DND-41 (cell line): Measurements from ENCODE around the gene SATB1.

Source experiments
- ATAC-seq: fragments of 200-7000 bp; cut with Tn5 transposase; 3 replicates; pipeline ENCODE4 v1.9.1; 2021; ENCODE audit warnings: low read depth; ENCODE audit not compliant: insufficient read depth
- DNase-seq: peaks from one replicate; pipeline ENCODE4 v3.0.0-alpha.2; 2020
- H2AFZ ChIP-seq: 2 replicates; pipeline ENCODE4 v1.6.0; 2012; ENCODE audit warnings: low read depth, low read length
- H3K27ac ChIP-seq: 2 replicates; pipeline ENCODE4 v1.5.1; 2012; ENCODE audit warnings: low read length, inconsistent platforms
- H3K27me3 ChIP-seq: fragments of 200-600 bp; sonication (generic); 2 replicates; pipeline ENCODE4 v1.6.0; 2012; ENCODE audit warnings: low read length, mild to moderate bottlenecking, inconsistent platforms; ENCODE audit not compliant: insufficient read depth, poor library complexity
- H3K36me3 ChIP-seq: 2 replicates; pipeline ENCODE4 v1.5.1; 2012; ENCODE audit warnings: low read length, inconsistent platforms; ENCODE audit not compliant: insufficient read depth
- H3K4me1 ChIP-seq: 2 replicates; pipeline ENCODE4 v1.5.1; 2012; ENCODE audit warnings: mild to moderate bottlenecking, low read length; ENCODE audit not compliant: insufficient read depth
- H3K4me2 ChIP-seq: 2 replicates; pipeline ENCODE4 v1.6.0; 2012; ENCODE audit warnings: mild to moderate bottlenecking, moderate library complexity, low read length, inconsistent platforms; ENCODE audit not compliant: insufficient read depth
- H3K4me3 ChIP-seq, 2 experiments: fragments of 200-600 bp in 1 of 2; shearing (Covaris generic) in 1 of 2; 2 replicates each; pipeline ENCODE4 v1.5.1; 2012 to 2016; ENCODE audit warnings: inconsistent platforms in 2 of 2, low read length in 2 of 2, mild to moderate bottlenecking in 2 of 2, low read depth in 1 of 2, moderate library complexity in 1 of 2
- H3K79me2 ChIP-seq: 2 replicates; pipeline ENCODE4 v1.6.0; 2012; ENCODE audit warnings: low read length, inconsistent platforms; ENCODE audit not compliant: insufficient read depth
- H3K9ac ChIP-seq: 2 replicates; pipeline ENCODE4 v1.6.0; 2012; ENCODE audit warnings: low read depth, mild to moderate bottlenecking, inconsistent platforms, low read length, moderate library complexity
- H3K9me3 ChIP-seq: 2 replicates; pipeline ENCODE4 v1.5.1; 2012; ENCODE audit warnings: low read length, moderate library complexity, mild to moderate bottlenecking, inconsistent platforms; ENCODE audit not compliant: insufficient read depth, severe bottlenecking
- H4K20me1 ChIP-seq: 2 replicates; pipeline ENCODE4 v1.6.0; 2012; ENCODE audit warnings: low read length; ENCODE audit not compliant: insufficient read depth
- EZH2 ChIP-seq: IDR thresholded peaks from 3 replicates; pipeline ENCODE4 v1.6.1; 2012; ENCODE audit warnings: borderline replicate concordance, low read depth, mild to moderate bottlenecking, moderate library complexity, low read length, inconsistent platforms; ENCODE audit not compliant: severe bottlenecking
- TF ChIP-seq, protein P1 (sequence below): IDR thresholded peaks from 2 replicates; pipeline ENCODE4 v1.5.1; 2012; ENCODE audit warnings: borderline replicate concordance, low read length, moderate library complexity, mild to moderate bottlenecking; ENCODE audit not compliant: poor library complexity, severe bottlenecking; ENCODE audit errors: extremely low read depth

SATB1 gene

DNA sequence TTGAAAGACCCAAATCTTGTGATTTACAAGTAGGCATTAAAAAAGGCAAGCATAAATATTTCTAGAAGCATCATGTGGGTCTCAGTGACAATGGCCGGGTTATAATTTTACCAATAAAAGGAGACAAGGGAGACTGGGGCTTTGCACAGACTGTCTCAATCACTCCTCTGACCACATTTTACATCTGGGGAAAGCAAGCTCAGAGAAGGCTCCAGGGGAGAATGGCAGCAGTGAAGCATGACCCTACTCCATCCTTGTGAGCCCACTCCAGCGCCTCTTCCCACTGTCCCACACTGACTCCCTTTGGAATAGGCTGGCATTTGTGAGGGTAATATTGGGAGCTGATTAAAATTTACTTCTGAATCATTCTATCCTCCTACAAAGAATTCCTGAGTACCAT, 61.8 kb downstream of the SATB1 start:
- Histone ChIP-seq H3K27me3 (no peaks in the 10 kb centered on the region), H2AFZ (no peak overlapping the region), H3K36me3 (peaks cover 65% of the 10 kb centered on the region), H3K79me2 (no peaks in the 10 kb centered on the region; the same call in 1 of the 2 replicates), H3K9ac (no peak overlapping the region), H3K9me3 (no peaks in the 10 kb centered on the region), H3K4me2 (no peak overlapping the region), H4K20me1 (no peaks in the 10 kb centered on the region), H3K4me3 (no peak overlapping the region), H3K4me1 (no peaks in the 10 kb centered on the region), H3K27ac (no peak overlapping the region)
- ATAC-seq (peak; percentile 35; the same call in 1 of the 3 replicates), DNase-seq (no peak)
- TF ChIP-seq EZH2 = no peak
- TF ChIP-seq, protein P1, sequence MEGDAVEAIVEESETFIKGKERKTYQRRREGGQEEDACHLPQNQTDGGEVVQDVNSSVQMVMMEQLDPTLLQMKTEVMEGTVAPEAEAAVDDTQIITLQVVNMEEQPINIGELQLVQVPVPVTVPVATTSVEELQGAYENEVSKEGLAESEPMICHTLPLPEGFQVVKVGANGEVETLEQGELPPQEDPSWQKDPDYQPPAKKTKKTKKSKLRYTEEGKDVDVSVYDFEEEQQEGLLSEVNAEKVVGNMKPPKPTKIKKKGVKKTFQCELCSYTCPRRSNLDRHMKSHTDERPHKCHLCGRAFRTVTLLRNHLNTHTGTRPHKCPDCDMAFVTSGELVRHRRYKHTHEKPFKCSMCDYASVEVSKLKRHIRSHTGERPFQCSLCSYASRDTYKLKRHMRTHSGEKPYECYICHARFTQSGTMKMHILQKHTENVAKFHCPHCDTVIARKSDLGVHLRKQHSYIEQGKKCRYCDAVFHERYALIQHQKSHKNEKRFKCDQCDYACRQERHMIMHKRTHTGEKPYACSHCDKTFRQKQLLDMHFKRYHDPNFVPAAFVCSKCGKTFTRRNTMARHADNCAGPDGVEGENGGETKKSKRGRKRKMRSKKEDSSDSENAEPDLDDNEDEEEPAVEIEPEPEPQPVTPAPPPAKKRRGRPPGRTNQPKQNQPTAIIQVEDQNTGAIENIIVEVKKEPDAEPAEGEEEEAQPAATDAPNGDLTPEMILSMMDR = no peak

GRCh38 chr3:18357747-18358146, 67.4 kb downstream of the SATB1 start:
- ATAC-seq (no peak), DNase-seq (no peak)
- Histone ChIP-seq H3K9ac (no peak overlapping the region), H3K4me3 (no peak overlapping the region), H3K79me2 (0 out of 2 replicates have a peak, but pooled peaks cover 3% of the 10 kb centered on the region), H3K36me3 (peaks cover 46% of the 10 kb centered on the region), H4K20me1 (no peaks in the 10 kb centered on the region), H3K4me2 (no peak overlapping the region), H3K9me3 (no peaks in the 10 kb centered on the region), H3K4me1 (no peaks in the 10 kb centered on the region), H3K27ac (no peak overlapping the region), H3K27me3 (no peaks in the 10 kb centered on the region), H2AFZ (no peak overlapping the region)
- TF ChIP-seq, protein P1 = no peak
- no peak for TF ChIP-seq EZH2

- 0 out of 2 replicates have a peak, but pooled peaks cover 3% of the 10 kb centered on the region for H3K79me2 ChIP-seq
- H2AFZ ChIP-seq = no peak overlapping the region
- ATAC-seq = no peak
- H3K4me3 ChIP-seq = no peak overlapping the region
- H4K20me1 ChIP-seq = no peaks in the 10 kb centered on the region
- no peaks in the 10 kb centered on the region for H3K9me3 ChIP-seq
- no peaks in the 10 kb centered on the region for H3K27me3 ChIP-seq
- no peak overlapping the region for H3K27ac ChIP-seq
- H3K4me1 ChIP-seq = no peaks in the 10 kb centered on the region
- TF ChIP-seq EZH2 = no peak
- TF ChIP-seq, protein P1 = no peak
- no peak for DNase-seq
- H3K4me2 ChIP-seq = no peak overlapping the region
- H3K9ac ChIP-seq = no peak overlapping the region
- peaks cover 50% of the 10 kb centered on the region for H3K36me3 ChIP-seq
Measured at GRCh38 chr3:18355832-18356231, 69.3 kb downstream of the SATB1 start.

- Histone ChIP-seq H3K79me2 (0 out of 2 replicates have a peak, but pooled peaks cover 3% of the 10 kb centered on the region), H3K27ac (no peak overlapping the region), H3K4me1 (no peaks in the 10 kb centered on the region), H3K9ac (no peak overlapping the region), H2AFZ (no peak overlapping the region), H4K20me1 (no peaks in the 10 kb centered on the region), H3K36me3 (peaks cover 49% of the 10 kb centered on the region), H3K4me2 (no peak overlapping the region), H3K4me3 (no peak overlapping the region), H3K27me3 (no peaks in the 10 kb centered on the region), H3K9me3 (no peaks in the 10 kb centered on the region)
- DNase-seq (no peak), ATAC-seq (no peak)
- TF ChIP-seq, protein P1 = no peak
- TF ChIP-seq EZH2 = no peak
Measured at GRCh38 chr3:18354701-18355100, 70.4 kb downstream of the SATB1 start.
